GM12878 (cell line): ENCODE measurements around the gene STXBP2.

ENCODE experiments used
- CTCF ChIP-seq, 3 experiments: IDR thresholded peaks in 2 of 3; conservative IDR thresholded peaks in 1 of 3; 2 replicates each; pipeline ENCODE4 v1.5.1; 2011; ENCODE audit warnings: low read depth in 3 of 3, low read length in 3 of 3, mild to moderate bottlenecking in 3 of 3, control low read depth in 2 of 3, moderate library complexity in 2 of 3, inconsistent platforms in 1 of 3, mixed read lengths in 1 of 3; ENCODE audit not compliant: control insufficient read depth in 2 of 3, insufficient read depth in 1 of 3; ENCODE audit errors: extremely low read depth in 1 of 3
- MYC ChIP-seq: IDR thresholded peaks from 2 replicates; pipeline ENCODE4 v1.6.1; 2011; ENCODE audit warnings: mild to moderate bottlenecking, low read length, moderate library complexity, inconsistent platforms; ENCODE audit not compliant: insufficient read depth, insufficient replicate concordance, insufficient read length, severe bottlenecking
- NR2C2 ChIP-seq: IDR thresholded peaks from 2 replicates; pipeline ENCODE4 v1.6.1; 2011; ENCODE audit warnings: borderline replicate concordance, low read depth; ENCODE audit not compliant: control insufficient read depth, insufficient read length
- PAX8 ChIP-seq: fragments of 450-650 bp; IDR thresholded peaks from 2 replicates; pipeline ENCODE4 v1.6.1; 2017; ENCODE audit warnings: mild to moderate bottlenecking, moderate library complexity
- POLR2A ChIP-seq: IDR thresholded peaks from 2 replicates; pipeline ENCODE4 v1.6.1; 2011; ENCODE audit warnings: low read depth, mild to moderate bottlenecking, low read length
- RAD21 ChIP-seq: IDR thresholded peaks from 2 replicates; pipeline ENCODE4 v1.6.1; 2011; ENCODE audit warnings: mild to moderate bottlenecking, low read depth, low read length, moderate library complexity; ENCODE audit not compliant: insufficient read depth
- SPI1 ChIP-seq: IDR thresholded peaks from 2 replicates; pipeline ENCODE4 v1.6.1; 2011; ENCODE audit warnings: low read depth, mild to moderate bottlenecking, low read length, moderate library complexity, borderline replicate concordance; ENCODE audit not compliant: insufficient read depth
- ZNF207 ChIP-seq: fragments of 450-650 bp; IDR thresholded peaks from 2 replicates; pipeline ENCODE4 v1.6.1; 2014; ENCODE audit warnings: antibody characterized with exemption, mild to moderate bottlenecking, borderline replicate concordance
- ZNF384 ChIP-seq: IDR thresholded peaks from 2 replicates; pipeline ENCODE4 v1.6.1; 2012; ENCODE audit warnings: low read depth, mild to moderate bottlenecking, low read length, improper control_type of control experiment, borderline replicate concordance
- TF ChIP-seq, protein P1 (sequence below): IDR thresholded peaks from 2 replicates; pipeline ENCODE4 v1.6.1; 2011; ENCODE audit warnings: mild to moderate bottlenecking, low read depth, low read length, moderate library complexity; ENCODE audit not compliant: insufficient replicate concordance
- TF ChIP-seq, protein P2 (sequence below): fragments of 450-650 bp; IDR thresholded peaks from 2 replicates; pipeline ENCODE4 v1.6.1; 2017; ENCODE audit warnings: mild to moderate bottlenecking, low read depth, inconsistent platforms; ENCODE audit not compliant: poor library complexity, severe bottlenecking

DNA sequence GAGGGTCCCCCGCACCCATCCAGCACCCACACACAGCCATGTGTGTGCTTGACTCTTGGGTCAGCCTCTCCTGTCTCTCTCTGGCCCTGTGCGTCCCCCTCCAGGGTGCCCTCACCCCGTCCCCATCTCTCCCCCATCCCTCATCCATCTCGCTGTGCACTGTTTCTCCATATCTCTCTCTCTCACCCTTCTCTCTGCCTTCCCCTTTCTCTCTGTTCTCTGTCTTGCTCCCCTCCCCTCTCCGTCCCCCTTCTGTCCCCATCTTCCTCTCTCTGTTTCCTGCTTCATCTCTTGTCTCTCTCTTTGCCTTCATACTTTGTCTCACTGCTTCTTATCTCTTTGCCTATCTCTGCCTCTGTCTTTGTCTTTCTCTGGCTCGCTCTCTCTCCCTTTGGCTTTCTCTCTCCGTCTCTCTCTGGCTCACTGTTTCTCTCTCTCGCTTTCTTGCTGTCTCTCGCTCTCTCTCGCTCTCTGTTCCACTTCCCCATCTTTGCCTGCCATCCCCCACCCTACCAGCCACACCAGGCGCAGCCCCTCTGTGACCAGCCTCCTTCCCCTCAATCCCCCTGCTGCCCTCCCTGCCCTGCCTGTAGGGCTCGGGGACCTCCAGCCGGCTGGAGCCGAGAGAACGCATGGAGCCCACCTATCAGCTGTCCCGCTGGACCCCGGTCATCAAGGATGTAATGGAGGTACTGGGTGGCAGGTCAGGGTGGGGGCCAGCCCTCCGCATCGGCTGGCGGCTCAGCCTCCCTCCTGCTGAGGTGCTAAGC is 8.9 kb downstream of the STXBP2 start:
- TF ChIP-seq CTCF (IDR thresholded peaks at IDR 0.05 in 2 of 3, conservative IDR thresholded peaks at IDR 0.05 in 1 of 3; ENCODE audit: control insufficient read depth in 2 of 3, extremely low read depth in 1 of 3, insufficient read depth in 1 of 3, low read depth in 3 of 3, low read length in 3 of 3) = no peak
- TF ChIP-seq, protein P1, sequence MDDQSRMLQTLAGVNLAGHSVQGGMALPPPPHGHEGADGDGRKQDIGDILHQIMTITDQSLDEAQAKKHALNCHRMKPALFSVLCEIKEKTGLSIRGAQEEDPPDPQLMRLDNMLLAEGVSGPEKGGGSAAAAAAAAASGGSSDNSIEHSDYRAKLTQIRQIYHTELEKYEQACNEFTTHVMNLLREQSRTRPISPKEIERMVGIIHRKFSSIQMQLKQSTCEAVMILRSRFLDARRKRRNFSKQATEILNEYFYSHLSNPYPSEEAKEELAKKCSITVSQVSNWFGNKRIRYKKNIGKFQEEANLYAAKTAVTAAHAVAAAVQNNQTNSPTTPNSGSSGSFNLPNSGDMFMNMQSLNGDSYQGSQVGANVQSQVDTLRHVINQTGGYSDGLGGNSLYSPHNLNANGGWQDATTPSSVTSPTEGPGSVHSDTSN = no peak
- no peak for TF ChIP-seq PAX8
- no peak for TF ChIP-seq NR2C2
- peak; percentile 37 for TF ChIP-seq POLR2A
- TF ChIP-seq ZNF207 = no peak
- TF ChIP-seq ZNF384 = no peak
- TF ChIP-seq MYC = no peak
- TF ChIP-seq RAD21 = no peak
- no peak for TF ChIP-seq SPI1
- TF ChIP-seq, protein P2, sequence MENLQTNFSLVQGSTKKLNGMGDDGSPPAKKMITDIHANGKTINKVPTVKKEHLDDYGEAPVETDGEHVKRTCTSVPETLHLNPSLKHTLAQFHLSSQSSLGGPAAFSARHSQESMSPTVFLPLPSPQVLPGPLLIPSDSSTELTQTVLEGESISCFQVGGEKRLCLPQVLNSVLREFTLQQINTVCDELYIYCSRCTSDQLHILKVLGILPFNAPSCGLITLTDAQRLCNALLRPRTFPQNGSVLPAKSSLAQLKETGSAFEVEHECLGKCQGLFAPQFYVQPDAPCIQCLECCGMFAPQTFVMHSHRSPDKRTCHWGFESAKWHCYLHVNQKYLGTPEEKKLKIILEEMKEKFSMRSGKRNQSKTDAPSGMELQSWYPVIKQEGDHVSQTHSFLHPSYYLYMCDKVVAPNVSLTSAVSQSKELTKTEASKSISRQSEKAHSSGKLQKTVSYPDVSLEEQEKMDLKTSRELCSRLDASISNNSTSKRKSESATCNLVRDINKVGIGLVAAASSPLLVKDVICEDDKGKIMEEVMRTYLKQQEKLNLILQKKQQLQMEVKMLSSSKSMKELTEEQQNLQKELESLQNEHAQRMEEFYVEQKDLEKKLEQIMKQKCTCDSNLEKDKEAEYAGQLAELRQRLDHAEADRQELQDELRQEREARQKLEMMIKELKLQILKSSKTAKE = no peak
